H9 (cell line): ENCODE measurements around the gene LYZL4. TPM values are rescaled to one million over a fixed set of nuclear protein-coding genes. Genes with fewer than 3 reads are reported as not detected.

ENCODE experiments used
- DNase-seq: peaks from one replicate; pipeline ENCODE4 v3.0.0-alpha.2; 2017
- H2AFZ ChIP-seq: one replicate; pipeline ENCODE4 v1.6.1; 2013; ENCODE audit warnings: mild to moderate bottlenecking, low read length, control low read depth, moderate library complexity
- H2AK5ac ChIP-seq: 2 replicates; pipeline ENCODE4 v1.6.1; 2013; ENCODE audit warnings: low read length, control low read depth, mixed read lengths; ENCODE audit not compliant: insufficient read length
- H2BK120ac ChIP-seq: one replicate; pipeline ENCODE4 v1.6.1; 2013; ENCODE audit warnings: low read depth, mild to moderate bottlenecking, low read length, control low read depth, inconsistent platforms; ENCODE audit not compliant: poor library complexity, severe bottlenecking
- H2BK12ac ChIP-seq: 2 replicates; pipeline ENCODE4 v1.6.1; 2013; ENCODE audit warnings: low read length, control low read depth, mixed read lengths, low read depth; ENCODE audit not compliant: insufficient read length
- H2BK15ac ChIP-seq: 2 replicates; pipeline ENCODE4 v1.6.1; 2013; ENCODE audit warnings: low read depth, low read length, control low read depth
- H2BK20ac ChIP-seq: one replicate; pipeline ENCODE4 v1.6.1; 2013; ENCODE audit warnings: low read depth, mild to moderate bottlenecking, low read length, control low read depth, inconsistent platforms; ENCODE audit not compliant: poor library complexity, severe bottlenecking
- H2BK5ac ChIP-seq: 2 replicates; pipeline ENCODE4 v1.6.1; 2013; ENCODE audit warnings: low read length, control low read depth, mixed read lengths; ENCODE audit not compliant: insufficient read length
- H3K14ac ChIP-seq: 2 replicates; pipeline ENCODE4 v1.6.1; 2013; ENCODE audit warnings: low read length, control low read depth; ENCODE audit not compliant: insufficient read depth
- H3K18ac ChIP-seq: 2 replicates; pipeline ENCODE4 v1.6.1; 2013; ENCODE audit warnings: low read depth, mild to moderate bottlenecking, mixed read lengths, low read length, control low read depth; ENCODE audit not compliant: insufficient read length
- H3K23ac ChIP-seq: 2 replicates; pipeline ENCODE4 v1.6.1; 2013; ENCODE audit warnings: low read length, control low read depth, mixed read lengths, low read depth; ENCODE audit not compliant: insufficient read length
- H3K23me2 ChIP-seq: 2 replicates; pipeline ENCODE4 v1.6.1; 2013; ENCODE audit warnings: low read depth, mild to moderate bottlenecking, mixed read lengths, low read length, control low read depth; ENCODE audit not compliant: insufficient read length, poor library complexity, severe bottlenecking
- H3K27ac ChIP-seq: 2 replicates; pipeline ENCODE4 v1.5.1; 2013; ENCODE audit warnings: low read length, control low read depth, mixed read lengths, low read depth; ENCODE audit not compliant: insufficient read length
- H3K27me3 ChIP-seq: 2 replicates; pipeline ENCODE4 v1.6.1; 2013; ENCODE audit warnings: low read length, control low read depth, inconsistent platforms; ENCODE audit not compliant: insufficient read depth
- H3K4ac ChIP-seq: 2 replicates; pipeline ENCODE4 v1.6.1; 2013; ENCODE audit warnings: low read depth, mild to moderate bottlenecking, control low read depth, inconsistent platforms, low read length, moderate library complexity
- H3K4me1 ChIP-seq: 2 replicates; pipeline ENCODE4 v1.6.1; 2013; ENCODE audit warnings: low read length, control low read depth, inconsistent platforms; ENCODE audit not compliant: insufficient read depth
- H3K4me2 ChIP-seq: 2 replicates; pipeline ENCODE4 v1.6.1; 2013; ENCODE audit warnings: low read length, control low read depth, mixed read lengths; ENCODE audit not compliant: insufficient read length, insufficient read depth
- H3K56ac ChIP-seq: 2 replicates; pipeline ENCODE4 v1.6.1; 2013; ENCODE audit warnings: low read depth, mild to moderate bottlenecking, mixed read lengths, low read length, control low read depth; ENCODE audit not compliant: insufficient read length
- H3K79me1 ChIP-seq: 2 replicates; pipeline ENCODE4 v1.6.1; 2013; ENCODE audit warnings: low read depth, mild to moderate bottlenecking, moderate library complexity, low read length, control low read depth, inconsistent platforms; ENCODE audit not compliant: insufficient read depth, poor library complexity, severe bottlenecking
- H3K79me2 ChIP-seq: 2 replicates; pipeline ENCODE4 v1.6.1; 2013; ENCODE audit warnings: low read length, control low read depth, inconsistent platforms; ENCODE audit not compliant: insufficient read depth
- H3K9ac ChIP-seq: 2 replicates; pipeline ENCODE4 v1.6.1; 2013; ENCODE audit warnings: low read length, control low read depth, mixed read lengths; ENCODE audit not compliant: insufficient read length; ENCODE audit errors: extremely low read depth
- H3K9me3 ChIP-seq: one replicate; pipeline ENCODE4 v1.6.1; 2013; ENCODE audit warnings: low read depth, low read length, inconsistent platforms; ENCODE audit not compliant: control insufficient read depth
- H3T11ph ChIP-seq: one replicate; pipeline ENCODE4 v1.6.1; 2013; ENCODE audit warnings: mild to moderate bottlenecking, low read length, control low read depth, inconsistent platforms
- H4K20me1 ChIP-seq: one replicate; pipeline ENCODE4 v1.6.1; 2013; ENCODE audit not compliant: control insufficient read depth, insufficient read length, insufficient read depth
- H4K5ac ChIP-seq: 2 replicates; pipeline ENCODE4 v1.6.1; 2013; ENCODE audit warnings: low read depth, mild to moderate bottlenecking, mixed read lengths, low read length, control low read depth; ENCODE audit not compliant: insufficient read length
- H4K8ac ChIP-seq: replicated peaks from 2 replicates; pipeline ENCODE4 v1.6.1; 2013; ENCODE audit warnings: low read length, control low read depth, mixed read lengths, low read depth; ENCODE audit not compliant: insufficient read length
- H4K91ac ChIP-seq: 2 replicates; pipeline ENCODE4 v1.6.1; 2013; ENCODE audit warnings: low read depth, mild to moderate bottlenecking, moderate library complexity, mixed read lengths, low read length, control low read depth; ENCODE audit not compliant: insufficient read length
- H3K27ac Mint-ChIP-seq, 3 experiments: 2 replicates in 2 of 3; 3 replicates in 1 of 3; pipeline ENCODE4 v1.8.0; 2020 to 2021; ENCODE audit warnings: mixed read lengths in 3 of 3, mild to moderate bottlenecking in 1 of 3, moderate library complexity in 1 of 3
- H3K27me3 Mint-ChIP-seq: 2 replicates; pipeline ENCODE4 v1.8.0; 2021; ENCODE audit warnings: low read depth, mild to moderate bottlenecking, moderate library complexity, mixed read lengths
- H3K36me3 Mint-ChIP-seq, 3 experiments: 2 replicates in 2 of 3; 3 replicates in 1 of 3; pipeline ENCODE4 v1.8.0; 2020 to 2021; ENCODE audit warnings: low read depth in 3 of 3, mixed read lengths in 3 of 3; ENCODE audit not compliant: insufficient read depth in 1 of 3
- H3K4me1 Mint-ChIP-seq, 2 experiments: 2 replicates each; pipeline ENCODE4 v1.8.0; 2020; ENCODE audit warnings: mixed read lengths in 2 of 2
- H3K4me3 Mint-ChIP-seq, 2 experiments: 2 replicates in 1 of 2; 3 replicates in 1 of 2; pipeline ENCODE4 v1.8.0; 2020 to 2021; ENCODE audit warnings: mild to moderate bottlenecking in 2 of 2, mixed read lengths in 2 of 2, moderate library complexity in 1 of 2
- H3K9me3 Mint-ChIP-seq, 2 experiments: 2 replicates in 1 of 2; 3 replicates in 1 of 2; pipeline ENCODE4 v1.8.0; 2020; ENCODE audit warnings: mild to moderate bottlenecking in 2 of 2, mixed read lengths in 2 of 2, moderate library complexity in 1 of 2
- WGBS: extraction: QIAGEN DNeasy Blood & Tissue Kit; methylation state at CpG from one replicate; pipeline ENCODE4 v1.1.7; 2013; ENCODE audit warnings: missing lambda C conversion rate, low lambda C conversion rate, mixed read lengths; ENCODE audit not compliant: insufficient read length; ENCODE audit errors: extremely low coverage; 5-methylcytosine and 5-hydroxymethylcytosine counted together
- total RNA-seq: library from RNA; stranded (reverse); gene quantifications from 2 replicates; pipeline ENCODE4 v1.2.1, GENCODE V29; 2021
- TF ChIP-seq, protein P1 (sequence below): fragments of 200-600 bp; sonication (generic); conservative IDR thresholded peaks from 3 replicates; pipeline ENCODE4 v1.8.0; 2021; ENCODE audit warnings: antibody characterized with exemption, mild to moderate bottlenecking

The LYZL4 gene
- total RNA-seq, 1 experiment from 2014 or later, result not detected

DNA sequence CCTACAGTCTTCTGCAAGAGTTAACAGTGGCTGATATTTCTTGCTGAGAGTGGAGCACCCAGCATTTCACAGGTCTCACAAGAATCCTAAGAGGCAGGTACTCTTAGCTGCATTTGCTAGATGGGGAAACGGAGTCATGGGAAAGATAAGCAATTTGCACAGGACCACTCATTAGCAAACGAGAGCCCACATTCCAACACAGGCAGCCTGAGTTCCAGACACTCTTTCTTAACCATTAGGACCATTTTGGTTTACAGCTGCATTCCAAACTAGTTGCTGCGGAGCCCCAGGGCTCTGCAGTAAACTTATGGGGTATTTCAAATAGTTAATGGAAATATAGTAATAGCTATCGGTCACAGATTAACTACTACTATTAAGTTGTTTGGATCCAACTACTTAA is 42.5 kb downstream of the LYZL4 start:
- H3K27ac Mint-ChIP-seq, result peak overlapping the region in 1 of 3 experiments; percentile 70; a peak in 2 of 7 replicates
- Histone ChIP-seq H3K9ac (no peak overlapping the region), H2BK12ac (no peak overlapping the region), H2AK5ac (no peak overlapping the region), H3K4ac (no peak overlapping the region), H3K23ac (no peak overlapping the region), H2BK20ac (no peak overlapping the region), H4K91ac (no peak overlapping the region), H3K9me3 (no peaks in the 10 kb centered on the region), H3K18ac (no peak overlapping the region), H2BK15ac (no peak overlapping the region), H3K14ac (no peak overlapping the region), H2BK5ac (no peak overlapping the region), H3K4me1 (peaks cover 8% of the 10 kb centered on the region; the same call in 1 of the 2 replicates), H2AFZ (no peak overlapping the region), H3K27ac (no peak overlapping the region), H3T11ph (no peak overlapping the region), H3K79me2 (no peaks in the 10 kb centered on the region), H4K5ac (no peak overlapping the region), H3K56ac (no peak overlapping the region), H3K23me2 (no peaks in the 10 kb centered on the region), H3K27me3 (no peaks in the 10 kb centered on the region), H3K4me2 (no peak overlapping the region), H2BK120ac (no peak overlapping the region), H3K79me1 (no peaks in the 10 kb centered on the region), H4K20me1 (no peaks in the 10 kb centered on the region), H4K8ac (no peak overlapping the region)
- H3K4me3 Mint-ChIP-seq, result no peak overlapping the region
- H3K27me3 Mint-ChIP-seq, result peaks cover 3% of the 10 kb centered on the region; the same call in 1 of the 2 replicates
- DNase-seq, result no peak
- WGBS, result no CpG with 5 or more reads among the region's 4 CpGs
- H3K4me1 Mint-ChIP-seq, result peaks cover 21 to 32% of the 10 kb centered on the region in 2 experiments
- peaks cover 3 to 21% (median 14%) of the 10 kb centered on the region in 3 experiments; a peak in 6 of 7 replicates for H3K36me3 Mint-ChIP-seq
- H3K9me3 Mint-ChIP-seq, result peaks cover 17 to 18% of the 10 kb centered on the region in 2 experiments
- TF ChIP-seq, protein P1, sequence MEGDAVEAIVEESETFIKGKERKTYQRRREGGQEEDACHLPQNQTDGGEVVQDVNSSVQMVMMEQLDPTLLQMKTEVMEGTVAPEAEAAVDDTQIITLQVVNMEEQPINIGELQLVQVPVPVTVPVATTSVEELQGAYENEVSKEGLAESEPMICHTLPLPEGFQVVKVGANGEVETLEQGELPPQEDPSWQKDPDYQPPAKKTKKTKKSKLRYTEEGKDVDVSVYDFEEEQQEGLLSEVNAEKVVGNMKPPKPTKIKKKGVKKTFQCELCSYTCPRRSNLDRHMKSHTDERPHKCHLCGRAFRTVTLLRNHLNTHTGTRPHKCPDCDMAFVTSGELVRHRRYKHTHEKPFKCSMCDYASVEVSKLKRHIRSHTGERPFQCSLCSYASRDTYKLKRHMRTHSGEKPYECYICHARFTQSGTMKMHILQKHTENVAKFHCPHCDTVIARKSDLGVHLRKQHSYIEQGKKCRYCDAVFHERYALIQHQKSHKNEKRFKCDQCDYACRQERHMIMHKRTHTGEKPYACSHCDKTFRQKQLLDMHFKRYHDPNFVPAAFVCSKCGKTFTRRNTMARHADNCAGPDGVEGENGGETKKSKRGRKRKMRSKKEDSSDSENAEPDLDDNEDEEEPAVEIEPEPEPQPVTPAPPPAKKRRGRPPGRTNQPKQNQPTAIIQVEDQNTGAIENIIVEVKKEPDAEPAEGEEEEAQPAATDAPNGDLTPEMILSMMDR, result no peak
